Omental fat pad (tissue), 4 donors: ENCODE data around the gene KCNQ1OT1. TPM values are rescaled to one million over a fixed set of nuclear protein-coding genes. Genes with fewer than 3 reads are reported as not detected.

Source experiments
- ATAC-seq: fragments of 150-250 bp; one replicate; pipeline ENCODE4 v1.9.1; 2016; ENCODE audit warnings: mild to moderate bottlenecking, moderate library complexity; ENCODE audit not compliant: low FRiP score
- DNase-seq: peaks from one replicate; pipeline ENCODE4 v3.0.0-alpha.2; 2019; ENCODE audit warnings: low spot score
- CTCF ChIP-seq, 3 donors: fragments of 450-650 bp; IDR thresholded peaks; one replicate each; pipeline ENCODE4 v1.5.1; 2016 to 2017; ENCODE audit warnings: antibody characterized with exemption in 3 of 3, mild to moderate bottlenecking in 3 of 3, moderate library complexity in 2 of 3
- total RNA-seq, 4 donors: library from RNA; depleted of rRNA; stranded (reverse); fragments of >200 nt; gene quantifications; one replicate each; pipeline ENCODE4 v1.1.0, GENCODE V29; 2016

KCNQ1OT1 gene
- total RNA-seq, 4 donors from 2014 or later, result 3.4 to 9.7 (median 6.2) TPM

GRCh38 chr11:2563213-2564007 is 136.4 kb downstream of the KCNQ1OT1 start:
- no peak for TF ChIP-seq CTCF (IDR thresholded peaks at IDR 0.05)
- ATAC-seq, result no peak
- DNase-seq, result no peak

- no peak for TF ChIP-seq CTCF (IDR thresholded peaks at IDR 0.05)
- DNase-seq, result no peak
- no peak for ATAC-seq
These were observed 136.9 kb downstream of the KCNQ1OT1 start for GRCh38 chr11:2562890-2563212.

- ATAC-seq (no peak), DNase-seq (no peak)
- no peak for TF ChIP-seq CTCF (IDR thresholded peaks at IDR 0.05)
These were observed 137.9 kb downstream of the KCNQ1OT1 start for GRCh38 chr11:2561696-2562581.

- ATAC-seq (no peak), DNase-seq (no peak)
- TF ChIP-seq CTCF (IDR thresholded peaks at IDR 0.05), result no peak
These were observed 140.1 kb downstream of the KCNQ1OT1 start for GRCh38 chr11:2559527-2560311.

GRCh38 chr11:2558861-2559526 is 140.8 kb downstream of the KCNQ1OT1 start:
- TF ChIP-seq CTCF (IDR thresholded peaks at IDR 0.05), result no peak
- no peak for ATAC-seq
- DNase-seq, result no peak

- ATAC-seq (no peak), DNase-seq (no peak)
- TF ChIP-seq CTCF (IDR thresholded peaks at IDR 0.05), result no peak
These were observed 141.4 kb downstream of the KCNQ1OT1 start for GRCh38 chr11:2558397-2558796.
